ENCODE data around the gene SRM.
"Not testable (repeated sequence)": the region's sequence is repeated elsewhere in the genome, so short reads cannot be mapped to it uniquely, and the experiment has no call there.

DNA sequence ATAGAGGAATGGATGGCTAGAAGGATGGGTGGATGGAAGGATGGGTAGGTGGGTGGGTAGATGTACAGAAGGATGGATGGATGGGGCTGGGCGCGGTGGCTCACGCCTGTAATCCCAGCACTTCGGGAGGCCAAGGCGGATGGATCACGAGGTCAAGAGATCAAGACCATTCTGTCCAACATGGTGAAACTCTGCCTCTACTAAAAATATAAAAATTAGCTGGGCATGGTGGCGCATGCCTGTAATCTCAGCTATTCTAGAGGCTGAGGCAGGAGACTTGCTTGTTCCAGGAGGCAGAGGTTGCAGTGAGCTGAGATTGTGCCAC is 19.8 kb downstream of the SRM start:
- TF ChIP-seq, protein P1, sequence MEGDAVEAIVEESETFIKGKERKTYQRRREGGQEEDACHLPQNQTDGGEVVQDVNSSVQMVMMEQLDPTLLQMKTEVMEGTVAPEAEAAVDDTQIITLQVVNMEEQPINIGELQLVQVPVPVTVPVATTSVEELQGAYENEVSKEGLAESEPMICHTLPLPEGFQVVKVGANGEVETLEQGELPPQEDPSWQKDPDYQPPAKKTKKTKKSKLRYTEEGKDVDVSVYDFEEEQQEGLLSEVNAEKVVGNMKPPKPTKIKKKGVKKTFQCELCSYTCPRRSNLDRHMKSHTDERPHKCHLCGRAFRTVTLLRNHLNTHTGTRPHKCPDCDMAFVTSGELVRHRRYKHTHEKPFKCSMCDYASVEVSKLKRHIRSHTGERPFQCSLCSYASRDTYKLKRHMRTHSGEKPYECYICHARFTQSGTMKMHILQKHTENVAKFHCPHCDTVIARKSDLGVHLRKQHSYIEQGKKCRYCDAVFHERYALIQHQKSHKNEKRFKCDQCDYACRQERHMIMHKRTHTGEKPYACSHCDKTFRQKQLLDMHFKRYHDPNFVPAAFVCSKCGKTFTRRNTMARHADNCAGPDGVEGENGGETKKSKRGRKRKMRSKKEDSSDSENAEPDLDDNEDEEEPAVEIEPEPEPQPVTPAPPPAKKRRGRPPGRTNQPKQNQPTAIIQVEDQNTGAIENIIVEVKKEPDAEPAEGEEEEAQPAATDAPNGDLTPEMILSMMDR (tag by site-specific recombination; IDR thresholded peaks at IDR 0.05), result not testable (repeated sequence)
- not testable (repeated sequence) for TF ChIP-seq ZNF341 (tag by site-specific recombination; IDR thresholded peaks at IDR 0.05; ENCODE audit: low read depth); ZNF24 (tag by site-specific recombination; IDR thresholded peaks at IDR 0.05); ZNF747 (tag by site-specific recombination; IDR thresholded peaks at IDR 0.05); ZNF548 (tag by site-specific recombination; IDR thresholded peaks at IDR 0.05); WT1 (tag by site-specific recombination; IDR thresholded peaks at IDR 0.05); KLF10 (tag by site-specific recombination; IDR thresholded peaks at IDR 0.05); ZNF239 (tag by site-specific recombination; IDR thresholded peaks at IDR 0.05); ZNF223 (tag by site-specific recombination; IDR thresholded peaks at IDR 0.05); ZNF600 (tag by site-specific recombination; IDR thresholded peaks at IDR 0.05); ZEB2 (tag by site-specific recombination; IDR thresholded peaks at IDR 0.05)
- TF ChIP-seq, protein P2, sequence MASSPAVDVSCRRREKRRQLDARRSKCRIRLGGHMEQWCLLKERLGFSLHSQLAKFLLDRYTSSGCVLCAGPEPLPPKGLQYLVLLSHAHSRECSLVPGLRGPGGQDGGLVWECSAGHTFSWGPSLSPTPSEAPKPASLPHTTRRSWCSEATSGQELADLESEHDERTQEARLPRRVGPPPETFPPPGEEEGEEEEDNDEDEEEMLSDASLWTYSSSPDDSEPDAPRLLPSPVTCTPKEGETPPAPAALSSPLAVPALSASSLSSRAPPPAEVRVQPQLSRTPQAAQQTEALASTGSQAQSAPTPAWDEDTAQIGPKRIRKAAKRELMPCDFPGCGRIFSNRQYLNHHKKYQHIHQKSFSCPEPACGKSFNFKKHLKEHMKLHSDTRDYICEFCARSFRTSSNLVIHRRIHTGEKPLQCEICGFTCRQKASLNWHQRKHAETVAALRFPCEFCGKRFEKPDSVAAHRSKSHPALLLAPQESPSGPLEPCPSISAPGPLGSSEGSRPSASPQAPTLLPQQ (tag by site-specific recombination; IDR thresholded peaks at IDR 0.05), result not testable (repeated sequence)

Measured in HEK293 (cell line).